Testis (tissue), 3 donors: ENCODE data around the gene CYB5B. TPM values are rescaled to one million over a fixed set of nuclear protein-coding genes. Genes with fewer than 3 reads are reported as not detected.

Experiments
- DNase-seq: peaks from one replicate; pipeline ENCODE4 v3.0.0-alpha.2; 2019
- H3K27ac ChIP-seq, 2 donors: fragments of 200-600 bp; sonication (generic); one replicate each; pipeline ENCODE4 v1.5.1; 2019
- H3K27me3 ChIP-seq: fragments of 200-600 bp; sonication (generic); one replicate; pipeline ENCODE4 v1.5.1; 2019
- H3K36me3 ChIP-seq: fragments of 200-600 bp; sonication (generic); one replicate; pipeline ENCODE4 v1.5.1; 2017; ENCODE audit warnings: low read depth; ENCODE audit errors: missing control alignments
- H3K4me1 ChIP-seq: fragments of 200-600 bp; sonication (generic); one replicate; pipeline ENCODE4 v1.5.1; 2019
- H3K4me3 ChIP-seq, 2 donors: fragments of 200-600 bp; sonication (generic); one replicate each; pipeline ENCODE4 v1.5.1; 2017 to 2019
- H3K9me3 ChIP-seq: fragments of 200-600 bp; sonication (generic); one replicate; pipeline ENCODE4 v1.5.1; 2017
- POLR2A ChIP-seq: fragments of 450-650 bp; IDR thresholded peaks from one replicate; pipeline ENCODE4 v1.6.1; 2017; ENCODE audit warnings: antibody characterized with exemption, mild to moderate bottlenecking, moderate library complexity
- WGBS, 2 donors: methylation state at CpG; one replicate each; pipeline ENCODE4 v1.1.5; 2018; 5-methylcytosine and 5-hydroxymethylcytosine counted together
- intact Hi-C: fragments of 100-400 bp; cut with DNase I; formaldehyde crosslinking; loops from one replicate; pipeline ENCODE4 v1.15.1; 2023; ENCODE audit warnings: low total_unique reads
- polyA plus RNA-seq: library from polyadenylated mRNA; stranded (reverse); fragments of 350-450 nt; fragmentation: Illumina TruSeq; extraction: RNeasy Lipid Tissue Mini Kit (QIAGEN cat#74804); gene quantifications from one replicate; pipeline ENCODE4 v1.2.3, GENCODE V29; 2014; ENCODE audit warnings: low read depth, low replicate concordance; ENCODE audit not compliant: insufficient read depth
- total RNA-seq, 2 donors: library from RNA; depleted of rRNA; stranded (reverse); fragments of >200 nt; gene quantifications; one replicate each; pipeline ENCODE4 v1.2.3, GENCODE V29; 2016
- TF ChIP-seq, protein P1 (sequence below), 3 experiments: fragments of 450-650 bp in 2 of 3; fragments of 200-600 bp in 1 of 3; sonication (generic) in 1 of 3; IDR thresholded peaks; one replicate each; pipeline ENCODE4 v1.5.1; 2016 to 2019; ENCODE audit warnings: antibody characterized with exemption in 3 of 3, mild to moderate bottlenecking in 2 of 3, moderate library complexity in 1 of 3

The CYB5B gene
- total and polyA plus RNA-seq, 3 donors from 2014 or later, result 65.8 to 91.9 (median 85.0) TPM

DNA sequence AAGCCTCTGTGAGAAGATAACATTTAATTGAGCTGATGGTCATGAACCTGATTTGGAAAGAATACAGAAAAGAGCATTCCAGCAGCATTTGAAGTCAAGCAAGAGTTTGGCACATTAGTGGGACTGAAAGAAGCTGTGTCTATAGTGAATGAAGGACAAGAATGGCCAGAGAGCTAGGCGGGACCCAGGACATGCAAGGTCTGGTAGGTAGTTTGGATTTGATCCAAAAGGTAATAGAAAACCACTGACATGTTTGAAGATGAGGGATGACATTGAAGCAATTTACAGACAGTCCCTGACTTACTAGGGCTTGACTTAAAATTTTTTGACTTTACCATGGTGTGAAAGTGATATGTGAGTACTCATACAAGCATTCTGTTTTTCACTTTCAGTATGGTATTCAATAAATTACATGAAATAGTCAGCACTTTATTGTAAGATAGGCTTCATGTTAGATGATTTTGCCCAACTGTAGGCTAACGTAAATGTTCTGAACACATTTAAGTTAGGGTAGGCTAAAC, 7.6 kb downstream of the CYB5B start:
- H3K4me1 ChIP-seq, result no peaks in the 10 kb centered on the region
- H3K4me3 ChIP-seq, result no peak overlapping the region
- intact Hi-C loops, result no loop called here
- TF ChIP-seq POLR2A, result no peak
- TF ChIP-seq, protein P1, sequence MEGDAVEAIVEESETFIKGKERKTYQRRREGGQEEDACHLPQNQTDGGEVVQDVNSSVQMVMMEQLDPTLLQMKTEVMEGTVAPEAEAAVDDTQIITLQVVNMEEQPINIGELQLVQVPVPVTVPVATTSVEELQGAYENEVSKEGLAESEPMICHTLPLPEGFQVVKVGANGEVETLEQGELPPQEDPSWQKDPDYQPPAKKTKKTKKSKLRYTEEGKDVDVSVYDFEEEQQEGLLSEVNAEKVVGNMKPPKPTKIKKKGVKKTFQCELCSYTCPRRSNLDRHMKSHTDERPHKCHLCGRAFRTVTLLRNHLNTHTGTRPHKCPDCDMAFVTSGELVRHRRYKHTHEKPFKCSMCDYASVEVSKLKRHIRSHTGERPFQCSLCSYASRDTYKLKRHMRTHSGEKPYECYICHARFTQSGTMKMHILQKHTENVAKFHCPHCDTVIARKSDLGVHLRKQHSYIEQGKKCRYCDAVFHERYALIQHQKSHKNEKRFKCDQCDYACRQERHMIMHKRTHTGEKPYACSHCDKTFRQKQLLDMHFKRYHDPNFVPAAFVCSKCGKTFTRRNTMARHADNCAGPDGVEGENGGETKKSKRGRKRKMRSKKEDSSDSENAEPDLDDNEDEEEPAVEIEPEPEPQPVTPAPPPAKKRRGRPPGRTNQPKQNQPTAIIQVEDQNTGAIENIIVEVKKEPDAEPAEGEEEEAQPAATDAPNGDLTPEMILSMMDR (IDR thresholded peaks at IDR 0.05), result no peak
- DNase-seq, result no peak
- no peak overlapping the region for H3K27ac ChIP-seq
- H3K9me3 ChIP-seq, result no peaks in the 10 kb centered on the region
- 92 to 94% methylated on average over 2 of the region's 2 CpGs for WGBS, 2 donors
- H3K27me3 ChIP-seq, result no peaks in the 10 kb centered on the region
- H3K36me3 ChIP-seq, result no peaks in the 10 kb centered on the region

- intact Hi-C loops, result no loop called here
- no peak for DNase-seq
- H3K36me3 ChIP-seq, result no peaks in the 10 kb centered on the region
- H3K4me3 ChIP-seq, result no peak overlapping the region
- WGBS, 2 donors, result 92 to 95% methylated on average over 1 of the region's 1 CpG
- TF ChIP-seq POLR2A, result no peak
- TF ChIP-seq, protein P1 (IDR thresholded peaks at IDR 0.05), result no peak
- H3K27me3 ChIP-seq, result no peaks in the 10 kb centered on the region
- no peak overlapping the region for H3K27ac ChIP-seq
- no peaks in the 10 kb centered on the region for H3K9me3 ChIP-seq
- H3K4me1 ChIP-seq, result no peaks in the 10 kb centered on the region
Measured at GRCh38 chr16:69434066-69434465, 9.6 kb downstream of the CYB5B start.

GRCh38 chr16:69435977-69436820, 11.8 kb downstream of the CYB5B start:
- no peak for DNase-seq
- H3K27ac ChIP-seq, result no peak overlapping the region

DNA sequence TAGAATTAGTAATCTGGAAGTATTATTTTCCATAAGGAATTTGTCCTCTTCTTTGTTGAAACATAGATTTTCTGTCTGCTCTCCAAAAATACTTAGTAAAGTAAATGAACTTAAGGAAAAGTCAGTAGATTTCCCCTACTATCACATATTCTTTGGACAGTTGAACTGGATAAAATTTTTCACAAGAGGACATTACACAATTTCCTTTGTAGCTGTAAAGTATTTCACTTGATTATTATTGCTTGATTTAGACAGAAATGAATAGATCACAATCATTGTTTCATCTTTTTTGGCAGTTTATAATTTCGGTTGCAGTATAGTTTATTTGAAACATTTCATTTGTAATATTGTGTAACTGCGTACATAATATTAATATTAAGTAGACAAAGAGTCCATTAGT, 12.5 kb downstream of the CYB5B start:
- H3K4me3 ChIP-seq, result no peak overlapping the region
- H3K27me3 ChIP-seq, result no peaks in the 10 kb centered on the region
- H3K27ac ChIP-seq, result no peak overlapping the region
- TF ChIP-seq POLR2A, result no peak
- TF ChIP-seq, protein P1 (IDR thresholded peaks at IDR 0.05), result no peak
- H3K36me3 ChIP-seq, result no peaks in the 10 kb centered on the region
- WGBS, 2 donors, result 67 to 78% methylated on average over 2 of the region's 2 CpGs
- H3K4me1 ChIP-seq, result no peaks in the 10 kb centered on the region
- intact Hi-C loops, result no loop called here
- DNase-seq, result no peak
- H3K9me3 ChIP-seq, result no peaks in the 10 kb centered on the region

More at GRCh38 chr16:69435977-69436820, 11.8 kb downstream of the CYB5B start:
- 76 to 77% methylated on average over 7 of the region's 7 CpGs for WGBS, 2 donors
- Histone ChIP-seq H3K4me3 (no peak overlapping the region), H3K36me3 (no peaks in the 10 kb centered on the region), H3K4me1 (no peaks in the 10 kb centered on the region), H3K9me3 (no peaks in the 10 kb centered on the region), H3K27me3 (no peaks in the 10 kb centered on the region)
- intact Hi-C loops, result no loop called here
- TF ChIP-seq POLR2A, result no peak
- TF ChIP-seq, protein P1 (IDR thresholded peaks at IDR 0.05), result no peak
